ENCODE results near the gene EGLN1. TPM values are rescaled to one million over a fixed set of nuclear protein-coding genes. Genes with fewer than 3 reads are reported as not detected.

EGLN1 gene
- total and polyA plus RNA-seq, 2 experiments from 2014 or later = 1.9 to 6.0 TPM

DNA sequence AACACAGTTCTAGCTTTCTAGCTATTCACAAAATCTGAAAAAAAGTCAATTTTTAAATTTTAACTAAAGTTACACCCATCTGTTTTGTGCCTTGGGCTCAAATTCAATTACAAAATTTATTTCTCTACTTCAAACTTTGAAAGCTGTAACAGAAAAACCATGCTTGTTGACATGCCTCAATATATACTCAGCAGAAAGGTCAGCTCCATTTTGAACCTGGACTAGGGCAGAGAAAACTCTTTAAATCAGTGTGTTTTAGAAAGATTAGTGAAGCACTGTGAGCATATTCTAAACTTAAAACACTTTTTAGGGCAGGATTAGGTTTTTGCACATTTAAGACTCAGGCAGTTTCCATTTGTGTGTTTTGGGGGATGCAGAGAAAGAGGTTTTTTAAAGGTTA, 49.6 kb downstream of the EGLN1 start (continued):
- TF ChIP-seq, protein P1, sequence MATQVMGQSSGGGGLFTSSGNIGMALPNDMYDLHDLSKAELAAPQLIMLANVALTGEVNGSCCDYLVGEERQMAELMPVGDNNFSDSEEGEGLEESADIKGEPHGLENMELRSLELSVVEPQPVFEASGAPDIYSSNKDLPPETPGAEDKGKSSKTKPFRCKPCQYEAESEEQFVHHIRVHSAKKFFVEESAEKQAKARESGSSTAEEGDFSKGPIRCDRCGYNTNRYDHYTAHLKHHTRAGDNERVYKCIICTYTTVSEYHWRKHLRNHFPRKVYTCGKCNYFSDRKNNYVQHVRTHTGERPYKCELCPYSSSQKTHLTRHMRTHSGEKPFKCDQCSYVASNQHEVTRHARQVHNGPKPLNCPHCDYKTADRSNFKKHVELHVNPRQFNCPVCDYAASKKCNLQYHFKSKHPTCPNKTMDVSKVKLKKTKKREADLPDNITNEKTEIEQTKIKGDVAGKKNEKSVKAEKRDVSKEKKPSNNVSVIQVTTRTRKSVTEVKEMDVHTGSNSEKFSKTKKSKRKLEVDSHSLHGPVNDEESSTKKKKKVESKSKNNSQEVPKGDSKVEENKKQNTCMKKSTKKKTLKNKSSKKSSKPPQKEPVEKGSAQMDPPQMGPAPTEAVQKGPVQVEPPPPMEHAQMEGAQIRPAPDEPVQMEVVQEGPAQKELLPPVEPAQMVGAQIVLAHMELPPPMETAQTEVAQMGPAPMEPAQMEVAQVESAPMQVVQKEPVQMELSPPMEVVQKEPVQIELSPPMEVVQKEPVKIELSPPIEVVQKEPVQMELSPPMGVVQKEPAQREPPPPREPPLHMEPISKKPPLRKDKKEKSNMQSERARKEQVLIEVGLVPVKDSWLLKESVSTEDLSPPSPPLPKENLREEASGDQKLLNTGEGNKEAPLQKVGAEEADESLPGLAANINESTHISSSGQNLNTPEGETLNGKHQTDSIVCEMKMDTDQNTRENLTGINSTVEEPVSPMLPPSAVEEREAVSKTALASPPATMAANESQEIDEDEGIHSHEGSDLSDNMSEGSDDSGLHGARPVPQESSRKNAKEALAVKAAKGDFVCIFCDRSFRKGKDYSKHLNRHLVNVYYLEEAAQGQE (IDR thresholded peaks at IDR 0.05; ENCODE audit: unreplicated experiment) = no peak
- TF ChIP-seq, protein P2, sequence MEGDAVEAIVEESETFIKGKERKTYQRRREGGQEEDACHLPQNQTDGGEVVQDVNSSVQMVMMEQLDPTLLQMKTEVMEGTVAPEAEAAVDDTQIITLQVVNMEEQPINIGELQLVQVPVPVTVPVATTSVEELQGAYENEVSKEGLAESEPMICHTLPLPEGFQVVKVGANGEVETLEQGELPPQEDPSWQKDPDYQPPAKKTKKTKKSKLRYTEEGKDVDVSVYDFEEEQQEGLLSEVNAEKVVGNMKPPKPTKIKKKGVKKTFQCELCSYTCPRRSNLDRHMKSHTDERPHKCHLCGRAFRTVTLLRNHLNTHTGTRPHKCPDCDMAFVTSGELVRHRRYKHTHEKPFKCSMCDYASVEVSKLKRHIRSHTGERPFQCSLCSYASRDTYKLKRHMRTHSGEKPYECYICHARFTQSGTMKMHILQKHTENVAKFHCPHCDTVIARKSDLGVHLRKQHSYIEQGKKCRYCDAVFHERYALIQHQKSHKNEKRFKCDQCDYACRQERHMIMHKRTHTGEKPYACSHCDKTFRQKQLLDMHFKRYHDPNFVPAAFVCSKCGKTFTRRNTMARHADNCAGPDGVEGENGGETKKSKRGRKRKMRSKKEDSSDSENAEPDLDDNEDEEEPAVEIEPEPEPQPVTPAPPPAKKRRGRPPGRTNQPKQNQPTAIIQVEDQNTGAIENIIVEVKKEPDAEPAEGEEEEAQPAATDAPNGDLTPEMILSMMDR (conservative IDR thresholded peaks at IDR 0.05; ENCODE audit: low read depth in 2 of 2) = no peak
- no peak for TF ChIP-seq CREB1 (CRISPR knock-in tag; IDR thresholded peaks at IDR 0.05; ENCODE audit: low read depth)
- no peak for TF ChIP-seq POLR2AphosphoS5 (IDR thresholded peaks at IDR 0.05; ENCODE audit: low read depth)

DNA sequence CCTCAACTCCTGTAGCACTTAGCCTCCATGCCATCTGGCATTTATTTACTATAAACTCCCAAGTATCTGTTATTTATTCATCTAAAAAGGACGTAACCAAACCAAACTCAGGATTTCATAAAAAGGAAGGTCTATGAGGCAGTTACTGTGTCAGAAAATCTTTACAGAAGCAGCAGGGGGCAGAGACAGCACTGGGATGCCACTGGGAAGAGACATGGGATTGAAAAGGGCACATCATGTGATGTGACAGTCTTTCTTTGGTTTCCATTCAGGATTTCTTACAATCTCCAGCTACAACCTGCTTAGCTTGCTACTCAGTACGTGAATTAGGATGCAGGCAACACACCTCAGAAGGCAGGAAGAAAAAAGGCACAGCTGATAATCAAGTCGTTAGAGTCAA, 52.8 kb downstream of the EGLN1 start:
- TF ChIP-seq, protein P1 (IDR thresholded peaks at IDR 0.05; ENCODE audit: unreplicated experiment) = no peak
- no peak for TF ChIP-seq EZH2 (IDR thresholded peaks at IDR 0.05; ENCODE audit: low read depth, unreplicated experiment)
- TF ChIP-seq CREB1 (CRISPR knock-in tag; IDR thresholded peaks at IDR 0.05; ENCODE audit: low read depth) = no peak
- TF ChIP-seq STAT1 (IDR thresholded peaks at IDR 0.05; ENCODE audit: unreplicated experiment) = no peak
- TF ChIP-seq POLR2AphosphoS5 (IDR thresholded peaks at IDR 0.05; ENCODE audit: low read depth) = no peak
- TF ChIP-seq ZNF114 (CRISPR knock-in tag; IDR thresholded peaks at IDR 0.05) = no peak
- TF ChIP-seq EZH2phosphoT487 (IDR thresholded peaks at IDR 0.05; ENCODE audit: unreplicated experiment) = no peak
- TF ChIP-seq ZNF331 (CRISPR knock-in tag; IDR thresholded peaks at IDR 0.05; ENCODE audit: low read depth) = no peak
- no peak for TF ChIP-seq JUNB (IDR thresholded peaks at IDR 0.05; ENCODE audit: unreplicated experiment)
- TF ChIP-seq NANOG (IDR thresholded peaks at IDR 0.05; ENCODE audit: borderline replicate concordance) = no peak
- Histone ChIP-seq H3K9me2 (ENCODE audit: insufficient read depth) (no peaks in the 10 kb centered on the region), H3K4me2 (no peak overlapping the region), H3K36me3 (ENCODE audit: insufficient read depth) (no peaks in the 10 kb centered on the region), H3K27ac (ENCODE audit: low read depth) (no peak overlapping the region), H3K4me3 (no peak overlapping the region), H3F3A (replicated peaks; ENCODE audit: low read depth) (no peaks in the 10 kb centered on the region), H3K4me1 (ENCODE audit: insufficient read depth) (no peaks in the 10 kb centered on the region), H3K79me2 (replicated peaks; ENCODE audit: insufficient read depth) (no peaks in the 10 kb centered on the region), H4K20me1 (replicated peaks; ENCODE audit: insufficient read depth) (no peaks in the 10 kb centered on the region), H2AFZ (no peak overlapping the region), H3K27me3 (ENCODE audit: insufficient read depth) (no peaks in the 10 kb centered on the region)
- H3K4me1 Mint-ChIP-seq = no peaks in the 10 kb centered on the region
- ATAC-seq = no peak
- H3K36me3 Mint-ChIP-seq (ENCODE audit: low read depth) = no peaks in the 10 kb centered on the region
- H3K9me3 Mint-ChIP-seq = no peaks in the 10 kb centered on the region
- no peak overlapping the region for H3K27ac Mint-ChIP-seq
- no peak for DNase-seq (ENCODE audit: low spot score)
- H3K4me3 Mint-ChIP-seq = no peak overlapping the region
- H3K27me3 Mint-ChIP-seq (ENCODE audit: insufficient read depth, low read depth, poor library complexity) = no peaks in the 10 kb centered on the region
